ENCODE results near the gene THSD4.
"Not testable (repeated sequence)": the region's sequence is repeated elsewhere in the genome, so short reads cannot be mapped to it uniquely, and the experiment has no call there.

Gene THSD4

DNA sequence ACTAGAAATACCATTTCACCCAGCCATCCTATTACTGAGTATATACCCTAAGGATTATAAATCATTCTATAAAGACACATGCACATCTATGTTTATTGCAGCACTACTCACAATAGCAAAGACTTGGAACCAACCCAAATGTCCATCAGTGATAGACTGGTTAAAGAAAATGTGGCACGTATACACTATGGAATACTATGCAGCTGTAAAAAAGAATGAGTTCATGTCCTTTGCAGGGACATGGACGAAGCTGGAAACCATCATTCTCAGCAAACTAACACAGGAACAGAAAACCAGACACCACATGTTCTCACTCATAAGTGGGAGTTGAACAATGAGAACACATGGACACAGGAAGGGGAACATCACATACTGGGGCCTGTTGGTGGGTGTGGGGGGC lies 324.2 kb downstream of the THSD4 start:
- DNase-seq, result not testable (repeated sequence)

GRCh38 chr15:71440489-71441110 lies 325.3 kb downstream of the THSD4 start:
- no peak for DNase-seq

DNA sequence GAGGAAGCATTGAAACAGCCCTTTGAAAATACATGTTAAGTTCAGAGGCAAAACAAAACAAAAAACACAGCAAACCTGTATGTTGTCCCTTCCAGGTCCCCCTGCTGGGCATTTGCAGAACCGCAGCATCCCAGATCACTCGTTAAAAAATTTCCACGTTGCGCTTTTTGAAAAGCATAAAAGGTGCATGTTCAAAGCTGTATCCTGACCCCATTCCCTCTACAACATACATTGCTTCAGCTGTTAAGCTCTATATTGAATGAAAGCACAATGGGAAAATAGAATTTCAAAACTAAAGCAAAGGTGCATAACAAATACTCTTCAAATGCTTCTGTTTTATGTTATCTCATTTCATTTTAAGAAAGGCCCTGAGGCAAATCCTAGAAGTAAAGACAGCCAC lies 328.3 kb downstream of the THSD4 start:
- no peak for DNase-seq

- no peak for DNase-seq
Measured at GRCh38 chr15:71444032-71444810, 328.9 kb downstream of the THSD4 start.

- no peak for DNase-seq
Measured at GRCh38 chr15:71444866-71445590, 329.8 kb downstream of the THSD4 start.

- DNase-seq, result no peak
Measured at GRCh38 chr15:71447328-71448250, 332.3 kb downstream of the THSD4 start.

DNA sequence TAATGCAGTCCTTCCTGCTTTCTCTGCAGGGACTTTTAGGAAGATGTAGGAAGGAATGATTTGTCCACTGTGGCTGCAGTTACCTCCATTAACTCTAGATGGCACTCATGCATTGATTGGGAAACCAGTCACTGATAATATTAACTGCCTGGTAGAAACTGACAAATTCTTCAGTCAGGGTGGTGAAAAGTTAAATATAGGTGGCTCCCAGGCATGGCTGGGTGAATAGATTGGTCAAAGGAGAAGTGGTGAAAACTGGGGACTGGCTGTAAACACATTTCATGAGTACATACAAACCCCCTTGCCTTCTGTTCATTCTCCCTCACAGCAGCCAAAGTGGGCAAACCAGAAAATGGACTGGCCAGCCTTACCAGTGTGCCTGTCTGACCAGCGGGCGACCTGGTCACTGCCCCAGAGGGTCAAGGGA lies 333.4 kb downstream of the THSD4 start:
- no peak for DNase-seq

DNA sequence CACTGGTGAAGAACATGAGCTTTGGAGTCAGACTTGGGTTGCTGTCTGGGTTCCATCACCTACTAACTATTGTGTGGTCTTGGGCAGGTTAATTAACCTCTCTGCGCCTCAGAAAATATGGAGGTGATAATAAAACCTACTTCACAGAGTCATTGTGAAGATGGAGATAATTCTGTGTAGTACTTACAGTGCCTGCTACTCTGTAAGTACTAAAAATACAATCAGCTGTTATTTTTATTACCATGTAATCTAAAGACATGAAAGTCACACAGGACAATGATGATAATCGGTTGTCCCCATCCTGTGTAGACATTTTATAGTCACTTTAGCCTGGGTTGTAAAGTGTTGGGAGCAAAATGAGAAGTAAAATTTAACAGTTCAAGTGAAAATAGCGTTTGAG lies 334.1 kb downstream of the THSD4 start:
- no peak for DNase-seq

GRCh38 chr15:71449956-71450355 lies 334.7 kb downstream of the THSD4 start:
- no peak for DNase-seq

DNA sequence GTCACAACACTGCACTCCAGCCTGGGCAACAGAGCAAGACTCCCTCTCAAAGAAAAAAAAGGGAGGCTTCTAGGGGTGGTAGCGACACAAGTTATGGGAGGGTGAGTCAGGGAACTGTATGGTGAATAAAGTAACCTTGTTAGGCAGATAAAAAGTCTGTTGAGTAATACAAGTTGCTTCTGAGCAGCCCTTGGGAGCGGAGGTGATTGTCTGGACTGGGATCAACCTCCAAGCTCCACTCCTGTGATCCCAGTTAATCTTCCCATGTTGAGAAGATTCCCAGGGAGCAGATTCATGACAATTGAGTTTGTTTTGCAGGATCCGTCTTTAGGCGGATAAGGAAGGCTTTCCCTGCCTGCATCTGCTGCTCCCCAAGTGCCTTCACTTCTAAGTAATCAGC lies 335.9 kb downstream of the THSD4 start:
- DNase-seq, result no peak

- no peak for DNase-seq
Measured at GRCh38 chr15:71452893-71453292, 337.6 kb downstream of the THSD4 start.

DNA sequence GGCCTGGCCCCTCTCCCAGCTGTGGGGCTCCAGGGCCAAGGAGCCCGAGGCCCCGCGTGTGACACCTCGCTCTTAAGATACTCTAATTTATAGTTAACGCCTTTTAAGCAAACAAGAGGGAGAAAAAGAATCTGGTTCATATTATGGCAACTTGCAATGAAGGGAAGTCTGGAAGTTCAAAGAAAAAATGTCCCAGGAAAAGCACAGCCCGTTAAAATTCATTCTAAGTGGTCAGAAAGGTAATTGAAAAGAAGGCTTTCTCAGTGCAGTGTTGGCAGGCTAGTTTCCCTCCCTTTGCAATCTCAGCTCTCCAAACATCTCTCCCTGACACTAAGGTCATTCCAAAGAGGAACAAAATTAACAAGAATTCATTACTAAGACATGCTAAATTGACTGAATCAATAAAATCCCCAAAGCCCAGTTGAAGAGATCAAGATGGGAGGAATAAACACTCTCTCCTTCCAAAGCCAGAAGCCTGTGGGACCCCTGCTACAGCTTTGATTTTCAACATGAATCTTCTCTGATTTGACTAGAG lies 339.3 kb downstream of the THSD4 start:
- DNase-seq, result no peak

DNA sequence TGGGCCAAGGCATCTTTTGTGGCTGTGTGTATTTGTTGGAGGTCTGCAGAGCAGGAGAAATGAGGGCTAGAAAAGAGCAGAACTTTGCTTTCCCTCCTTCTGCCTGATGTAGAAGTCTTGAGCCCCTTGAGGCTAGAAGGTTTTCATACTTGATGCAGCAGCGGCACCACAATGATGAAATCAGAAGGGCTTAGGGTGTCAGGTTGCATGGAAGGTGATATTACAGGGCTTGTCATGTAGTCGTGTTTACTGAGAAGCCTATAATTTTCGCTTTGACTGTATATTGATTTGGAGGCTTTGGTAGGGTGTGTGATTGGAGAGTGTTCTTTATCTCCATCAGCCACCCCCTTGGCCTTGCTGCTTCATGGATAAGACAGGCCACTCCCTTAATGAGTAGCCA lies 339.8 kb downstream of the THSD4 start:
- no peak for DNase-seq

GRCh38 chr15:71455878-71456277 lies 340.6 kb downstream of the THSD4 start:
- no peak for DNase-seq

GRCh38 chr15:71456362-71456761 lies 341.1 kb downstream of the THSD4 start:
- DNase-seq, result no peak

DNA sequence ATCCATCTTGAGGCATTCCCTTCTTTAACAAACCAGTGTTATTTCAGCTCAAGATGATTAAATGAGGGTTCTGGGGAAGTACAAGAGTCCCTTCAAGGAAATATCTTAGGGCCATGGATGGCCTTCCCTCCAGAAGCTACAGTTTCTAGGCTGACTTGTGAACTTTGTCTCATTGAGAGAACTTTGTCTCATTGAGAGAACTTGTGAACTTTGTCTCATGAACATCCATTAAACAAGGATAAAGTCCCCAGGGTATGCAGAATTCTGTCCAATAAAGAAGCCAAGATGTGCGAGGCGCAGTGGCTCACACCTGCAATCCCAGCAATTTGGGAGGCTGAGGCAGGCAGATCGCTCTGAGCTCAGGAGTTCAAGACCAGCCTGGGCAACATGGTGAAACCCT lies 341.5 kb downstream of the THSD4 start:
- DNase-seq, result no peak

DNA sequence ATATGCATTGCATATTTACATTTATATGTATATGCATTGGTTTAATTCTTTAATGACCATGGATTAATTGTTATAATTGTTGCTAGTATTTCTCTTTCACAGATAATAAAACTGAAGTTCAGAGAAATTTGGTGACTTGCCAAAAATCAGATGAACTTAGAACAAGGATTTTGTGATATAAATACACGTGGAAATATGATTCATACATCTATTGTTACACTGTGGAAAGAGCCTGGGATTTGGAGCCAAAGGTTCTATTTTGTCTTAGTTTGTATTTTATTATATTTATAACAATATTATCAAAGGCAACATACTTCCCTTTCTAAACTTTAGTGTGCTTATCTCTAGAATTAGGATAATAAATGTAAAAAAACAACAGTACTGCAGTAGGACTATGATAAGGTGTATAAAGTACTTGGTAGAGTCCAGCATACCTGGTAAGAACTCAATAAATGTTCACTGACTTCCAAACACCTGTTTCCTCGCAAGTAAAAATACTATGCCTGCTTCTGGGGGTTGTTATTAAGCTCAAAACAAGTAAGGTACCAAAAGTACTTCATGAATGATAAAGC lies 342.9 kb downstream of the THSD4 start:
- no peak for DNase-seq

- DNase-seq, result no peak
Measured at GRCh38 chr15:71461748-71462147, 346.5 kb downstream of the THSD4 start.

GRCh38 chr15:71462638-71463037 lies 347.4 kb downstream of the THSD4 start:
- no peak for DNase-seq

DNA sequence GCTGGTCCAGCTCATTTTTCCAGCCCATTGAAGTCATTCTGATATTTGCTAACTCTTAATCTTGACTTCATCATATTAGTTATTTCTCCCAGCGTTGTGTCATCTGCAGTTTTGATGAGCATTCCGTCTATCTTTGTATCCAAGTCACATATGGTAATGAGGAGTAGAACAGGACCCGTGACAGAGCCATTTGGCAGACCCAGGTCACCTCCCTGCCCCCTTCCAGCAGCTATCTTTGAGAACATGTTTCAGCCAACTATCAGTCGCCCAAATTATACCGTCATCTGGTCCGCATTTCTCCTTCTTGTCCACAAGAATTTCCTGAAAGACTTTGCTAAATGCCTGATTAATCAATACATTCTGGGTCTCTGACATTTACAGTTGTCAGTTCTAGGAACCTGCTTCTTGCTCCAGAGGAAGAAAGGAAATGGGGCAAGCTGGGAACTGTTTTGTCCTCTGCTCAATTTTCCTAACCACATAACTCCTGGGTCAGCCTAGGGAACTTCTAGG lies 347.9 kb downstream of the THSD4 start:
- DNase-seq, result no peak

- DNase-seq, result no peak
Measured at GRCh38 chr15:71465131-71465955, 350.1 kb downstream of the THSD4 start.
